ENCODE measurements around the gene NRAP.
"Not testable (repeated sequence)": the region's sequence is repeated elsewhere in the genome, so short reads cannot be mapped to it uniquely, and the experiment has no call there.

The NRAP gene

DNA sequence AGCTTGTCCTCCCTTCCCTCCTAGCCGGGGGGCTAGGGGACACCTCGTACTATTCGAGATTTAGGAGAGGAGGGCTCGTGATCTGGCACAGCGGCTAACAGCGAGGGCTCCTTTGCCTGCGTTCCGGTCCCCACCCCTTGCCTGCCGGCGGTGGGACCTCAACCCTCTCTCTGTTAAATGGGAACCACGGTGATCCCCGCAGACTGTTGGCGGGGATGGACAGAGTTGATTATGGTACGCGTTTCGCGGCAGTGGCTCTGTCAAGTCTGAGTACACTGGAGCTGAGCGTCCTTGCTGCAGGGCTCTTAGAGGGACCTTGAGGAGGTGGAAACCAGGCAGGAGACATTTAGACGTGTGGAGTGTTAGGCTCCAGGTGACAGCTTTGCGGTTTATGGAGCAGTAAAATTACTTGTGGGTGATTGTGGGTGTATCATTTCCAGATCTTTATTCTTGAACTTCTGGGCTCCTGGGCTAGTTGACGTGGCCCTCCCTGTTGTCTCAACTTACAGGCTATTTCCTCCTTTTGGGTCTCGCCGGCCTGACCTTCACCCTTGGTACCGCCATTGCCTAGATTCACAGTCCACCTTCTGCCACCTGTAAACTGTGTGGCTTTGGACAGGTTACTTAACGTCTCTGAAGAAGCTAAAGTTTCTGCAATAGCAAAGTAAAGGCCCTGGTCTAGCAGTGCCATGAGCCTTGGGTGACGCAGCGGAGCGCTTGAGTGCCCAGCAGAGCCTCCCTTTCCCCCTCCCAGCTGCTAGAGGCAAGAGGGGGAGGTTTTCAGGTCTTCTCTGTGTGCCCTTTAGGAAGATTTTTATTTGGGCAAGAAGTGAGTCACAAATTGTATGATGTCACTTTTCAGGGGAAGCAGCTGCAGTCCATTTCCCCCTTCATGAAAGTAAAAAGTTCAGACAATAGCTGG lies 16.6 kb upstream of the NRAP start:
- H3K27me3 ChIP-seq (ENCODE audit: control insufficient read depth in 1 of 2, insufficient read depth in 2 of 2, low read length in 2 of 2): no peaks in the 10 kb centered on the region
- H3K4me3 ChIP-seq (ENCODE audit: low read depth in 1 of 2, low read length in 2 of 2): peak overlapping the region; percentile 99 to 100
- H3K9me3 ChIP-seq (ENCODE audit: low read length): no peaks in the 10 kb centered on the region
- H3K9ac ChIP-seq (ENCODE audit: low read length): peak overlapping the region; percentile 85
- peak overlapping the region; percentile 100 for H3K27ac ChIP-seq (ENCODE audit: low read depth, low read length)
- H3K4me1 ChIP-seq (ENCODE audit: insufficient read depth, low read length): peaks cover 14% of the 10 kb centered on the region
- H3K36me3 ChIP-seq (ENCODE audit: insufficient read depth, low read length): no peaks in the 10 kb centered on the region

DNA sequence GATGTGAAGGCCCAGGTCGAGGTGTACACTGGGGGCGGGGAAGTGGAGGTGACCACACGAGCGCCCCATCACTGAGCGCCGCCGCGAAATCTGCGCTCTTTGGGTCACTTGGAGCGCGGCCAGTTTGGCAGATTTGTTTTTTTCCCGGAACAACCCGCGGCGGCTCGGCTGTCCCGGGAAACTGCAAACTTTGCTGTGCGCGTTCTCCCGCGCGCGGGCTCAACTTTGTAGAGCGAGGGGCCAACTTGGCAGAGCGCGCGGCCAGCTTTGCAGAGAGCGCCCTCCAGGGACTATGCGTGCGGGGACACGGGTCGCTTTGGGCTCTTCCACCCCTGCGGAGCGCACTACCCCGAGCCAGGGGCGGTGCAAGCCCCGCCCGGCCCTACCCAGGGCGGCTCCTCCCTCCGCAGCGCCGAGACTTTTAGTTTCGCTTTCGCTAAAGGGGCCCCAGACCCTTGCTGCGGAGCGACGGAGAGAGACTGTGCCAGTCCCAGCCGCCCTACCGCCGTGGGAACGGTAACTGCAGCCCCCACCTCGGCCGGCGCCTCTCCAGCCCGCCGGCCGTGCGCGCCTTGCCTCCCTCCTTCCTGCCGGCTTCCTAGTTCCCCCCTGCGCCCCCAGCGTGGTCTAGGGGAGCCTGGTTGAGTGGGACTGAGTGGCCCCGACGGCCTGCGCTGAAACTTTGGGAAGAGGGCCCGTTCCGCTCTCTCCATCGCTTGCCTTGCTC lies 15.8 kb upstream of the NRAP start, which contains the start of gene CASP7:
Gene CASP7 (plus strand): TSS at position 450 of the 727 bp plus-strand sequence. CDS start 17,582 bp downstream, outside the sequence.
- Histone ChIP-seq H3K36me3 (ENCODE audit: insufficient read depth, low read length) (no peaks in the 10 kb centered on the region), H3K9me3 (ENCODE audit: low read length) (no peaks in the 10 kb centered on the region), H3K9ac (ENCODE audit: low read length) (peak within 1 kb of the TSS; percentile 85), H3K27me3 (ENCODE audit: control insufficient read depth in 1 of 2, insufficient read depth in 2 of 2, low read length in 2 of 2) (no peaks in the 10 kb centered on the region), H3K4me3 (ENCODE audit: low read depth in 1 of 2, low read length in 2 of 2) (peak within 1 kb of the TSS; percentile 99 to 100), H3K27ac (ENCODE audit: low read depth, low read length) (peak within 1 kb of the TSS; percentile 100), H3K4me1 (ENCODE audit: insufficient read depth, low read length) (peaks cover 14% of the 10 kb centered on the region)

DNA sequence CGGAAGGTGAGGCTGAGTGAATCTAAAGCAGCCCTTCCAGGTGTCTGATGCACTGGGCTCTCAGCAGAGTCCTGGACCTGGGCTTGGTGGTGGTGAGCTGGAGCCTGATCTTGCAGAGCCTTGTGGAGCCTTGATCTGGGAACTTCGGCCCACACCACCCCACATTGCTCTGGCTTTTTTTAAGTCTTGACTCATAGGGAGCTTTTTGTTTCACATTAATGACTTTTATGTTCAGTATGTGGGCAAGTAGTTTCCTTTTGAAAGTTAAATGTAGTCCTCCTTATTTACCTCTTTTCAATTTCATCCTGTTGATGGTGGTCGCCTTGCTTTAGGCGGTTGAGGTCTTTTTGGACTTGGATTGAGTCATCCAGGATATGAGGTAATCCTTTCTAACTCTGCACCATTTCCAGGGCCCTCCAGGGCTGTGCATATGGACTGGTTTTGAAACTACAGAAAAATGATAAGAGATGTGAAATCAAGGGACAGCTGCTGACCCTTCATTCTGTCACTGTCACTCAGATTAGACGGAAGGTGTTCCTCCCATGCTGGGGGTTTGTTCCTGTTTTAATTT lies 2.9 kb upstream of the NRAP start:
- H3K9me3 ChIP-seq (ENCODE audit: low read length): no peaks in the 10 kb centered on the region
- no peak overlapping the region for H3K4me3 ChIP-seq (ENCODE audit: low read depth in 1 of 2, low read length in 2 of 2)
- H3K9ac ChIP-seq (ENCODE audit: low read length): no peak overlapping the region
- no peaks in the 10 kb centered on the region for H3K4me1 ChIP-seq (ENCODE audit: insufficient read depth, low read length)
- H3K27ac ChIP-seq (ENCODE audit: low read depth, low read length): no peak overlapping the region
- H3K27me3 ChIP-seq (ENCODE audit: control insufficient read depth in 1 of 2, insufficient read depth in 2 of 2, low read length in 2 of 2): no peaks in the 10 kb centered on the region
- H3K36me3 ChIP-seq (ENCODE audit: insufficient read depth, low read length): no peaks in the 10 kb centered on the region

DNA sequence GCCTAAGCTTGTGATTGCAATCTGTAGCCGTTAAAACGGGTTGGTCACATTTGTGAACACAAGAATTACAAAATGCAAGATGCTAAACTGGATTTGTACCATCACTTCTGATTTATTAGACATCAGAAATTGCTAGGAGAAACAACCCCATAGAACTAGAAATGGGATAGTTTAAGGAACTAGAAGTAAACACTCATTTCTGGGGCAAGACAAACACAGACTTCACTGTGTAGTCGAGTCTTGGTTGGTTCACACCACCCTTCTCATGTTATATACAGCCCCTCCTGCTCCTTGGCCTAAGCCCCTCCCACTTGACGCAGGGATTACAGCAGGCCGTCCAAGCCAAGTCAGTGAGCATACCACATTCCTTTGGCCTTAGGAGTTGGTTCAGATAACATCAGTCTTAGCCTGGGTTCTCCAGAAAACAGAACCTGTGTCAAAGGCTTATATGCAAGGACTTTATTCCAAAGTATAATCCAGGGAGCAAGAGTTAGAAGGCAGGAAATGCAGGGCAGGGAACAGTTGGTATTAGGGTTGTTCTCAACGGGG lies 2.0 kb upstream of the NRAP start:
- H3K27ac ChIP-seq (ENCODE audit: low read depth, low read length): no peak overlapping the region
- H3K9ac ChIP-seq (ENCODE audit: low read length): no peak overlapping the region
- no peaks in the 10 kb centered on the region for H3K27me3 ChIP-seq (ENCODE audit: control insufficient read depth in 1 of 2, insufficient read depth in 2 of 2, low read length in 2 of 2)
- H3K4me3 ChIP-seq (ENCODE audit: low read depth in 1 of 2, low read length in 2 of 2): no peak overlapping the region
- no peaks in the 10 kb centered on the region for H3K9me3 ChIP-seq (ENCODE audit: low read length)
- H3K4me1 ChIP-seq (ENCODE audit: insufficient read depth, low read length): no peaks in the 10 kb centered on the region
- H3K36me3 ChIP-seq (ENCODE audit: insufficient read depth, low read length): no peaks in the 10 kb centered on the region

DNA sequence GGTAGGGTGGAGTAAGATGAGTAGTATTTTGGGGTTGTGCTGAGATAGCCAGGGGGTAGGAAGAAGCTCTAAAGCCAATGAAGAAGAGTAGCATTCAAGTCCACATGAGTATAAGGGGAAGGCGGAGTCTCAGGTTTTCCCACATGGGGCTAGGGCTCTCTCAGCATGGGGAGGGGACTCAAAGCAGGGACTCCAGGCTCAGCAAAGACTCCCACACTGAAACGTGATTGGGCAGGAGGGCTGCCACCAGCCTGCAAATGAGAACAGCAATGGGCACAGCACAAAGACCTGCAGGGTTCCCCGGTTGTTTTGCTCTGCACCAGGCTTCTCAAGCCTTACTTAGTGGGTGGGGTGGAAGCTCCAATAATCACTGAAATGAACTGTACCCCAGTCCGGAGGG lies 1.5 kb upstream of the NRAP start:
- no peak overlapping the region for H3K27ac ChIP-seq (ENCODE audit: low read depth, low read length)

DNA sequence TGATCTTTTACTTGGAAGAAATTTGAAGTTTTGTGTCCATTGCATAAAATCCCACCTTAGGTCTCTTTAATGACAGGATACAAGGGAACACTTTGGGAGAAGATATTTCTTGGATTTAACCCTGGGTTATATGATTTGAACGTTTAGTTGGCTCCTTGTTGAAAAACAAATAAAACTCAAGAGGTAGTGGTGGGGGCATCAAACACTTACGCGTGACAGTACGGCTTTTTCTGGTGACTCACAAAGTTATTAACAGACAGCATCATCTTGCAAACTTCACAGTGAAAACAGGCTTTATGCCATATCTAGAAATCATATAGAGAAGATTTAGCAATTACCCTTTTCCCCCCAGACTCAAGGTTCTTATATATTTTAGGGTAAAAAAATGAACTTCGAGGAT lies 699 bp downstream of the NRAP start:
- no peaks in the 10 kb centered on the region for H3K36me3 ChIP-seq (ENCODE audit: insufficient read depth, low read length)
- no peak overlapping the region for H3K9ac ChIP-seq (ENCODE audit: low read length)
- no peak overlapping the region for H3K4me3 ChIP-seq (ENCODE audit: low read depth in 1 of 2, low read length in 2 of 2)
- H3K9me3 ChIP-seq (ENCODE audit: low read length): no peaks in the 10 kb centered on the region
- H3K27ac ChIP-seq (ENCODE audit: low read depth, low read length): no peak overlapping the region
- H3K27me3 ChIP-seq (ENCODE audit: control insufficient read depth in 1 of 2, insufficient read depth in 2 of 2, low read length in 2 of 2): no peaks in the 10 kb centered on the region
- no peaks in the 10 kb centered on the region for H3K4me1 ChIP-seq (ENCODE audit: insufficient read depth, low read length)

More for the DNA sequence above, 1.5 kb upstream of the NRAP start:
- no peaks in the 10 kb centered on the region for H3K4me1 ChIP-seq (ENCODE audit: insufficient read depth, low read length)
- H3K9ac ChIP-seq (ENCODE audit: low read length): no peak overlapping the region
- no peaks in the 10 kb centered on the region for H3K36me3 ChIP-seq (ENCODE audit: insufficient read depth, low read length)
- no peaks in the 10 kb centered on the region for H3K9me3 ChIP-seq (ENCODE audit: low read length)
- H3K4me3 ChIP-seq (ENCODE audit: low read depth in 1 of 2, low read length in 2 of 2): no peak overlapping the region
- no peaks in the 10 kb centered on the region for H3K27me3 ChIP-seq (ENCODE audit: control insufficient read depth in 1 of 2, insufficient read depth in 2 of 2, low read length in 2 of 2)

DNA sequence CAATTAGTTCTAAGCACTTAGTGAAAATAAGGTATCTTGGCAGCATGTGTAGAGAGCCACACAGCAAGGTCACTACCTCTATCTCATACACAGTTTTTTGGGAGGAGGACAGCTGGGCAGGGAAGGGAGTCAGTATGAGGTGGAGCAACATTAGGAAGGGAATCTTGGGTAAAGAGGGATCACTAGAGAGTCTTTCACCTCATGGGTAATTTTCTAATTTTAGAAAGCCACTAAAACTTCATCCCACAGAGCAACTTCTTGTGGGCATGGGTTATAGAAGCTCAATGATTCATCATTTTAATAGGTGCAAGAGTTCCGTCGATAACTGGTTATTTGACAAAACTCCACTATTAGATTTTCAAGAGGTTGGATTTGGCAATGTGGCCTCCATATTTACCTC lies 2.5 kb downstream of the NRAP start:
- H3K4me3 ChIP-seq (ENCODE audit: low read depth in 1 of 2, low read length in 2 of 2): no peak overlapping the region
- H3K27ac ChIP-seq (ENCODE audit: low read depth, low read length): no peak overlapping the region
- no peaks in the 10 kb centered on the region for H3K4me1 ChIP-seq (ENCODE audit: insufficient read depth, low read length)
- no peaks in the 10 kb centered on the region for H3K36me3 ChIP-seq (ENCODE audit: insufficient read depth, low read length)
- no peaks in the 10 kb centered on the region for H3K27me3 ChIP-seq (ENCODE audit: control insufficient read depth in 1 of 2, insufficient read depth in 2 of 2, low read length in 2 of 2)
- no peaks in the 10 kb centered on the region for H3K9me3 ChIP-seq (ENCODE audit: low read length)
- H3K9ac ChIP-seq (ENCODE audit: low read length): no peak overlapping the region

DNA sequence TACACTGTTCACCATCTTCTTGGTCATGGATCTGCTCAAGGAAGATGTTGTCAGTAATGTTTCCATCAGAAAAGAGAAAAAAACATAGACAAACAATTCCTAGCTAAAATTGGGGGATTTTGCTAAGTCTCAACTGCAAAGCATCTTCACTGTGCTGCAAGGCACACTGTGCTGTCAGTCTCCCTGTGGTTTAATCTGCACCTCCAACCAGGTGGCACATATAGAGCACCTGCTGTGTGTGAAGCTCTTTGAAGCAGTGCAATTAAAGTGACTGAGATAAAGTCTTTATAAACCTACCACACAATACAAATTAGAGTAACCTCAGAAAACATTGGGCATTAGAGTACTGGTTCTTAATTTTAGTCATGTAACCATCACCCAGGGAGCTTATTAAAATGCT lies 6.3 kb downstream of the NRAP start:
- no peaks in the 10 kb centered on the region for H3K9me3 ChIP-seq (ENCODE audit: low read length)
- H3K9ac ChIP-seq (ENCODE audit: low read length): no peak overlapping the region
- H3K4me1 ChIP-seq (ENCODE audit: insufficient read depth, low read length): no peaks in the 10 kb centered on the region
- no peaks in the 10 kb centered on the region for H3K36me3 ChIP-seq (ENCODE audit: insufficient read depth, low read length)
- no peak overlapping the region for H3K4me3 ChIP-seq (ENCODE audit: low read depth in 1 of 2, low read length in 2 of 2)
- H3K27me3 ChIP-seq (ENCODE audit: control insufficient read depth in 1 of 2, insufficient read depth in 2 of 2, low read length in 2 of 2): no peaks in the 10 kb centered on the region
- H3K27ac ChIP-seq (ENCODE audit: low read depth, low read length): no peak overlapping the region

DNA sequence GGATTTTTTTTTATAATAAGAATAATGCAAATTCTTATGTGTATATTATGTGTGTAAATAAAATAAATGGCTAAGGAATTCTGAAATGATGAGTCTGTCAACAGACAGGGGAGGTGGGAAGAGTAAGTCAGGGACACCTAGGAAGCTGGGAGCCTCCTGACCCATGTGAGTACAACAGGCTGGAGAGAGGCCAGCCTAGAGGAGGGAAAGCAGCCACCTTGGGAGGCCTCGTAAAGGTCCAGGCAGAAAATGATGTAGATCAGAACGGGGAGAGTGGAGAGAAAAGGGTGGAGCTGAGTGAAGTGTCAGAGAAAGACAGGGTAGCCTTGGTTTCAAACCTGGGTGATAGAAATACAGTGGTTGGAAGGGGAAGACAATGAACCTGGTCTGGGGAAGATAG lies 6.9 kb downstream of the NRAP start:
- no peaks in the 10 kb centered on the region for H3K4me1 ChIP-seq (ENCODE audit: insufficient read depth, low read length)
- no peaks in the 10 kb centered on the region for H3K36me3 ChIP-seq (ENCODE audit: insufficient read depth, low read length)

DNA sequence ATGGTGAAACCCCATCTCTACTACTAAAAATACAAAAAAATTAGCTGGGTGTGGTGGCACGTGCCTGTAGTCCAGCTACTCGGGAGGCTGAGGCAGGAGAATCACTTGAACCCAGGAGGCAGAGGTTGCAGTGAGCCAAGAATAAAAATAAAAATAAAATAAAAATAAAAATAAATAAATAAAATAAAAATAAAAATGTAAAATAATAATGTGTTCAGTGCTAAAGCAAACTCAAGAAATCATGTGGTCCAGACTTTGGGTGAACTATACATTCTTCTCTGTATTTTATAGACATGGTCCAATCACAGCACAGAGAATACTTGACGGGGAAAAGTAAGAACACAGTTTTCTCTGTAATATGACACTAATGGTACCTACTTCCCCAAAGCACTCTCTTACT lies 11.4 kb downstream of the NRAP start:
- H3K4me3 ChIP-seq (ENCODE audit: low read depth in 1 of 2, low read length in 2 of 2); H3K4me1 ChIP-seq (ENCODE audit: insufficient read depth, low read length); H3K27ac ChIP-seq (ENCODE audit: low read depth, low read length); H3K27me3 ChIP-seq (ENCODE audit: control insufficient read depth in 1 of 2, insufficient read depth in 2 of 2, low read length in 2 of 2); H3K9me3 ChIP-seq (ENCODE audit: low read length); H3K9ac ChIP-seq (ENCODE audit: low read length); H3K36me3 ChIP-seq (ENCODE audit: insufficient read depth, low read length): not testable (repeated sequence)

More for the DNA sequence above, 6.9 kb downstream of the NRAP start:
- H3K9me3 ChIP-seq (ENCODE audit: low read length): no peaks in the 10 kb centered on the region
- H3K4me3 ChIP-seq (ENCODE audit: low read depth in 1 of 2, low read length in 2 of 2): no peak overlapping the region
- H3K27me3 ChIP-seq (ENCODE audit: control insufficient read depth in 1 of 2, insufficient read depth in 2 of 2, low read length in 2 of 2): no peaks in the 10 kb centered on the region
- H3K27ac ChIP-seq (ENCODE audit: low read depth, low read length): no peak overlapping the region
- H3K9ac ChIP-seq (ENCODE audit: low read length): no peak overlapping the region

DNA sequence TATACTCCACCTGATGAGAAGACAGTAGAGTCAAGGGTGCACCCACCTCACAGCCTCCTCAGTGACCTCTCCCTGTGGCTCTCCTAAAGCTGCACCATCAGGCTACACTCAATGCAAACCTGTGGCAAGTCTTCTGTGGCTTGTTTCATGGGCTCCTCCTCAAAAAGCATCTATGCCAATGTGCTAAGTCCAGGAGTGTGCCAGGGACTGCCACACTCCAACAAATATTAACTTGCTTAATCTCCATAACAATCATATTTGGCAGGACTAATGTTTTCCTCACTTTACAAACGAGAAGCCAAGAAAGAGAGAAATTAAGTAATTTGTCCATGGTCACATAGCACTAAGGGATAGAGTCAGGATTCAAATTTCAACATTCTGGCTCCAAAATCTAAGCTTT lies 11.9 kb downstream of the NRAP start:
- no peaks in the 10 kb centered on the region for H3K4me1 ChIP-seq (ENCODE audit: insufficient read depth, low read length)
- no peaks in the 10 kb centered on the region for H3K27me3 ChIP-seq (ENCODE audit: control insufficient read depth in 1 of 2, insufficient read depth in 2 of 2, low read length in 2 of 2)
- no peak overlapping the region for H3K9ac ChIP-seq (ENCODE audit: low read length)
- no peak overlapping the region for H3K4me3 ChIP-seq (ENCODE audit: low read depth in 1 of 2, low read length in 2 of 2)
- no peak overlapping the region for H3K27ac ChIP-seq (ENCODE audit: low read depth, low read length)
- no peaks in the 10 kb centered on the region for H3K9me3 ChIP-seq (ENCODE audit: low read length)
- H3K36me3 ChIP-seq (ENCODE audit: insufficient read depth, low read length): no peaks in the 10 kb centered on the region
